ENCODE measurements around the gene ARAF. TPM values are rescaled to one million over a fixed set of nuclear protein-coding genes. Genes with fewer than 3 reads are reported as not detected.
A peak's percentile ranks its signal among the peaks of the same experiment; 100 is the strongest.

Gene ARAF
- total and polyA plus RNA-seq, 2 donors (not counting 3 experiments of a cell fraction or from before 2014, with no cell fraction given) = 62.7 to 69.5 TPM

- Histone ChIP-seq H3K9ac (replicated peaks; ENCODE audit: extremely low read depth, insufficient read depth, low read length) (no peak overlapping the region), H3K4me1 (ENCODE audit: control insufficient read depth, extremely low read depth, insufficient read depth, low read length) (no peaks in the 10 kb centered on the region), H3K9me1 (replicated peaks; ENCODE audit: control insufficient read depth, extremely low read depth, insufficient read depth, low read length) (no peaks in the 10 kb centered on the region), H3K27ac (ENCODE audit: insufficient read depth, low read depth, low read length) (no peak overlapping the region), H3K9me3 (replicated peaks; ENCODE audit: control insufficient read depth, insufficient read depth, low read length) (no peaks in the 10 kb centered on the region), H3K4me2 (ENCODE audit: insufficient read depth, low read length) (no peak overlapping the region), H3K79me2 (ENCODE audit: control insufficient read depth, insufficient read depth, low read length) (no peaks in the 10 kb centered on the region), H3K36me3 (ENCODE audit: control insufficient read depth in 2 of 2, extremely low read depth in 1 of 2, insufficient read depth in 2 of 2, low read length in 2 of 2) (no peaks in the 10 kb centered on the region), H2AFZ (ENCODE audit: low read depth, low read length) (no peak overlapping the region), H4K20me1 (replicated peaks; ENCODE audit: control insufficient read depth, extremely low read depth, insufficient read depth, low read length) (no peaks in the 10 kb centered on the region), H3K4me3 (replicated peaks in 1 of 3; ENCODE audit: insufficient read depth in 1 of 3, low read depth in 1 of 3, low read length in 3 of 3) (no peak overlapping the region), H3K27me3 (ENCODE audit: control insufficient read depth in 2 of 2, insufficient read depth in 2 of 2, low read length in 2 of 2) (no peaks in the 10 kb centered on the region)
- CTCF ChIA-PET = no interaction called here
- POLR2A ChIA-PET = no interaction called here
- BruUV-seq (replicated peaks) = no TSS peak
- no peak for TF ChIP-seq EZH2 (IDR thresholded peaks at IDR 0.05; ENCODE audit: borderline replicate concordance, low read depth, low read length, severe bottlenecking)
- no peak for TF ChIP-seq FOS (IDR thresholded peaks at IDR 0.05; ENCODE audit: borderline replicate concordance, insufficient read depth, low read length)
- no peak for TF ChIP-seq JUN (IDR thresholded peaks at IDR 0.05; ENCODE audit: borderline replicate concordance, insufficient read depth, insufficient read length, low read depth)
- intact Hi-C loops (cut with micrococcal nuclease) (no loop called here), dilution Hi-C loops (cut with MboI; ENCODE audit: extremely low pct_ligation_motif_present, low sequenced_read_pairs) (no loop called here)
- no peak for FAIRE-seq
- no peak for DNase-seq (ENCODE audit: low read depth, low spot score)
Measured at GRCh38 chrX:47593522-47593921, 32.5 kb downstream of the ARAF start.

GRCh38 chrX:47595716-47596251 lies 34.8 kb downstream of the ARAF start:
- POLR2A ChIA-PET = no interaction called here
- Histone ChIP-seq H3K9me1 (replicated peaks; ENCODE audit: control insufficient read depth, extremely low read depth, insufficient read depth, low read length) (no peaks in the 10 kb centered on the region), H3K36me3 (ENCODE audit: control insufficient read depth in 2 of 2, extremely low read depth in 1 of 2, insufficient read depth in 2 of 2, low read length in 2 of 2) (no peaks in the 10 kb centered on the region), H3K79me2 (ENCODE audit: control insufficient read depth, insufficient read depth, low read length) (no peaks in the 10 kb centered on the region), H3K4me2 (ENCODE audit: insufficient read depth, low read length) (no peak overlapping the region), H3K9me3 (replicated peaks; ENCODE audit: control insufficient read depth, insufficient read depth, low read length) (no peaks in the 10 kb centered on the region), H2AFZ (ENCODE audit: low read depth, low read length) (no peak overlapping the region), H3K27me3 (ENCODE audit: control insufficient read depth in 2 of 2, insufficient read depth in 2 of 2, low read length in 2 of 2) (peaks cover 0 to 2% of the 10 kb centered on the region in 2 experiments), H3K4me3 (replicated peaks in 1 of 3; ENCODE audit: insufficient read depth in 1 of 3, low read depth in 1 of 3, low read length in 3 of 3) (no peak overlapping the region), H4K20me1 (replicated peaks; ENCODE audit: control insufficient read depth, extremely low read depth, insufficient read depth, low read length) (no peaks in the 10 kb centered on the region), H3K9ac (replicated peaks; ENCODE audit: extremely low read depth, insufficient read depth, low read length) (no peak overlapping the region), H3K27ac (ENCODE audit: insufficient read depth, low read depth, low read length) (no peak overlapping the region), H3K4me1 (ENCODE audit: control insufficient read depth, extremely low read depth, insufficient read depth, low read length) (no peaks in the 10 kb centered on the region)
- no TSS peak for BruUV-seq (replicated peaks)
- intact Hi-C loops (cut with micrococcal nuclease) = no loop called here
- CTCF ChIA-PET = no interaction called here
- peak; percentile 64 for FAIRE-seq
- peak; percentile 60 for DNase-seq (ENCODE audit: low read depth, low spot score)
- TF ChIP-seq MYC (IDR thresholded peaks at IDR 0.05; ENCODE audit: low read depth, low read length) (no peak), EZH2 (IDR thresholded peaks at IDR 0.05; ENCODE audit: borderline replicate concordance, low read depth, low read length, severe bottlenecking) (no peak), JUN (IDR thresholded peaks at IDR 0.05; ENCODE audit: borderline replicate concordance, insufficient read depth, insufficient read length, low read depth) (no peak), FOS (IDR thresholded peaks at IDR 0.05; ENCODE audit: borderline replicate concordance, insufficient read depth, low read length) (no peak), POLR2A (IDR thresholded peaks at IDR 0.05; ENCODE audit: low read depth, low read length) (no peak), POLR2AphosphoS5 (IDR thresholded peaks at IDR 0.05; ENCODE audit: insufficient read depth, low read depth, low read length) (no peak), MAX (IDR thresholded peaks at IDR 0.05; ENCODE audit: insufficient read depth, insufficient read length) (no peak), GATA2 (IDR thresholded peaks at IDR 0.05; ENCODE audit: insufficient read depth, insufficient read length, low read depth, low read length) (no peak)
- TF ChIP-seq, protein P1, sequence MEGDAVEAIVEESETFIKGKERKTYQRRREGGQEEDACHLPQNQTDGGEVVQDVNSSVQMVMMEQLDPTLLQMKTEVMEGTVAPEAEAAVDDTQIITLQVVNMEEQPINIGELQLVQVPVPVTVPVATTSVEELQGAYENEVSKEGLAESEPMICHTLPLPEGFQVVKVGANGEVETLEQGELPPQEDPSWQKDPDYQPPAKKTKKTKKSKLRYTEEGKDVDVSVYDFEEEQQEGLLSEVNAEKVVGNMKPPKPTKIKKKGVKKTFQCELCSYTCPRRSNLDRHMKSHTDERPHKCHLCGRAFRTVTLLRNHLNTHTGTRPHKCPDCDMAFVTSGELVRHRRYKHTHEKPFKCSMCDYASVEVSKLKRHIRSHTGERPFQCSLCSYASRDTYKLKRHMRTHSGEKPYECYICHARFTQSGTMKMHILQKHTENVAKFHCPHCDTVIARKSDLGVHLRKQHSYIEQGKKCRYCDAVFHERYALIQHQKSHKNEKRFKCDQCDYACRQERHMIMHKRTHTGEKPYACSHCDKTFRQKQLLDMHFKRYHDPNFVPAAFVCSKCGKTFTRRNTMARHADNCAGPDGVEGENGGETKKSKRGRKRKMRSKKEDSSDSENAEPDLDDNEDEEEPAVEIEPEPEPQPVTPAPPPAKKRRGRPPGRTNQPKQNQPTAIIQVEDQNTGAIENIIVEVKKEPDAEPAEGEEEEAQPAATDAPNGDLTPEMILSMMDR (IDR thresholded peaks at IDR 0.05; ENCODE audit: extremely low read depth in 1 of 2, insufficient read depth in 1 of 2, low read depth in 1 of 2, low read length in 2 of 2) = no peak
- dilution Hi-C loops (cut with MboI; ENCODE audit: extremely low pct_ligation_motif_present, low sequenced_read_pairs) = no loop called here

Measured in endothelial cell of umbilical vein (primary cell).